DLD1 (cell line): ENCODE data around the gene CAMP.
"Not testable (repeated sequence)": the region's sequence is repeated elsewhere in the genome, so short reads cannot be mapped to it uniquely, and the experiment has no call there.

Experiments
- in situ Hi-C: cut with HindIII; loops from 2 replicates; pipeline ENCODE4 v1.10.0; 2017; ENCODE audit warnings: low sequenced_read_pairs

Gene CAMP

GRCh38 chr3:48222616-48223513 is at the start of gene CAMP:
Gene CAMP (plus strand): TSS chr3:48223495. CDS start chr3:48223512, 17 bp downstream.
- in situ Hi-C loops, result no loop called here

- in situ Hi-C loops, result no loop called here
These were observed 45.2 kb upstream of the CAMP start for GRCh38 chr3:48178072-48178471.

- in situ Hi-C loops, result no loop called here
These were observed 43.3 kb upstream of the CAMP start for GRCh38 chr3:48180021-48180420.

- in situ Hi-C loops, result no loop called here
These were observed 42.6 kb upstream of the CAMP start for GRCh38 chr3:48180531-48181253.

- in situ Hi-C loops, result no loop called here
These were observed 39.0 kb upstream of the CAMP start for GRCh38 chr3:48184299-48184698.

- in situ Hi-C loops, result no loop called here
These were observed 38.2 kb upstream of the CAMP start for GRCh38 chr3:48185129-48185528.

GRCh38 chr3:48186631-48187300 is 36.5 kb upstream of the CAMP start:
- in situ Hi-C loops, result no loop called here

- in situ Hi-C loops, result no loop called here
These were observed 36.1 kb upstream of the CAMP start for GRCh38 chr3:48187301-48187578.

GRCh38 chr3:48187579-48188265 is 35.6 kb upstream of the CAMP start:
- in situ Hi-C loops, result no loop called here

- in situ Hi-C loops, result no loop called here
These were observed 34.8 kb upstream of the CAMP start, which contains the start of gene CDC25A for GRCh38 chr3:48188266-48189201. Gene CDC25A (minus strand): TSS chr3:48188417. CDS start chr3:48187947, 470 bp downstream.

- in situ Hi-C loops, result no loop called here
These were observed 34.0 kb upstream of the CAMP start for GRCh38 chr3:48189321-48189720.

- in situ Hi-C loops, result no loop called here
These were observed 32.4 kb upstream of the CAMP start for GRCh38 chr3:48190911-48191310.

GRCh38 chr3:48194446-48195071 is 28.7 kb upstream of the CAMP start:
- in situ Hi-C loops, result no loop called here

- in situ Hi-C loops, result no loop called here
These were observed 26.7 kb upstream of the CAMP start for GRCh38 chr3:48196611-48197010.

- in situ Hi-C loops, result no loop called here
These were observed 24.2 kb upstream of the CAMP start for GRCh38 chr3:48199117-48199516.

- in situ Hi-C loops, result no loop called here
These were observed 20.7 kb upstream of the CAMP start for GRCh38 chr3:48202632-48203031.

- in situ Hi-C loops, result no loop called here
These were observed 15.2 kb upstream of the CAMP start for GRCh38 chr3:48208076-48208475.

GRCh38 chr3:48209445-48209844 is 13.8 kb upstream of the CAMP start:
- in situ Hi-C loops, result no loop called here

GRCh38 chr3:48210534-48210933 is 12.8 kb upstream of the CAMP start:
- in situ Hi-C loops, result not testable (repeated sequence)
